ENCODE data around the gene ARFIP2. TPM values are rescaled to one million over a fixed set of nuclear protein-coding genes. Genes with fewer than 3 reads are reported as not detected.

ARFIP2 gene
- total RNA-seq, 1 donor from 2014 or later, result 46.7 TPM

DNA sequence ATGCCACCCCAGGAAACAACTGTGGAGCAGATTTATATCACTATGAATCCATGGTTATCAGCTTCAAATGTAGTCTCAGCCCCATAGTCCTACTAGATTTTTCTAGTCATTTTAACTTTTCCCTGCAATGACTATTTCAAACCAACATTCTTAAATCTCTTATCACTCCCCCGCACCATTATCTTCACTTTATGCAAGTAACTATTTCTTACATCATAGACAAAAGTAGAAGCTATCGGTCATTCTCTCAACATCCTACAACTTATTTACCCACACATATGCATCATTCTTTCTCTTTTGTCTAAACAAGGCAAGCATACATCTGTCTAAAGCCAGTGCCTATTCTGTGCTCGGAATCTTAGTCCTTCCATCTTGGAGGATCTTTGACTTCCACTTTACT is 4.5 kb upstream of the ARFIP2 start:
- Mint-ChIP-seq H3K36me3 (ENCODE audit: low read depth, unreplicated experiment) (peaks cover 13% of the 10 kb centered on the region), H3K4me1 (ENCODE audit: unreplicated experiment) (peaks cover 17% of the 10 kb centered on the region), H3K9me3 (ENCODE audit: unreplicated experiment) (no peaks in the 10 kb centered on the region), H3K27ac (ENCODE audit: unreplicated experiment) (no peak overlapping the region), H3K4me3 (ENCODE audit: unreplicated experiment) (no peak overlapping the region), H3K27me3 (ENCODE audit: unreplicated experiment) (peaks cover 2% of the 10 kb centered on the region)
- no peak for DNase-seq (ENCODE audit: low spot score)
- TF ChIP-seq, protein P1, sequence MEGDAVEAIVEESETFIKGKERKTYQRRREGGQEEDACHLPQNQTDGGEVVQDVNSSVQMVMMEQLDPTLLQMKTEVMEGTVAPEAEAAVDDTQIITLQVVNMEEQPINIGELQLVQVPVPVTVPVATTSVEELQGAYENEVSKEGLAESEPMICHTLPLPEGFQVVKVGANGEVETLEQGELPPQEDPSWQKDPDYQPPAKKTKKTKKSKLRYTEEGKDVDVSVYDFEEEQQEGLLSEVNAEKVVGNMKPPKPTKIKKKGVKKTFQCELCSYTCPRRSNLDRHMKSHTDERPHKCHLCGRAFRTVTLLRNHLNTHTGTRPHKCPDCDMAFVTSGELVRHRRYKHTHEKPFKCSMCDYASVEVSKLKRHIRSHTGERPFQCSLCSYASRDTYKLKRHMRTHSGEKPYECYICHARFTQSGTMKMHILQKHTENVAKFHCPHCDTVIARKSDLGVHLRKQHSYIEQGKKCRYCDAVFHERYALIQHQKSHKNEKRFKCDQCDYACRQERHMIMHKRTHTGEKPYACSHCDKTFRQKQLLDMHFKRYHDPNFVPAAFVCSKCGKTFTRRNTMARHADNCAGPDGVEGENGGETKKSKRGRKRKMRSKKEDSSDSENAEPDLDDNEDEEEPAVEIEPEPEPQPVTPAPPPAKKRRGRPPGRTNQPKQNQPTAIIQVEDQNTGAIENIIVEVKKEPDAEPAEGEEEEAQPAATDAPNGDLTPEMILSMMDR (IDR thresholded peaks at IDR 0.05; ENCODE audit: unreplicated experiment), result no peak

DNA sequence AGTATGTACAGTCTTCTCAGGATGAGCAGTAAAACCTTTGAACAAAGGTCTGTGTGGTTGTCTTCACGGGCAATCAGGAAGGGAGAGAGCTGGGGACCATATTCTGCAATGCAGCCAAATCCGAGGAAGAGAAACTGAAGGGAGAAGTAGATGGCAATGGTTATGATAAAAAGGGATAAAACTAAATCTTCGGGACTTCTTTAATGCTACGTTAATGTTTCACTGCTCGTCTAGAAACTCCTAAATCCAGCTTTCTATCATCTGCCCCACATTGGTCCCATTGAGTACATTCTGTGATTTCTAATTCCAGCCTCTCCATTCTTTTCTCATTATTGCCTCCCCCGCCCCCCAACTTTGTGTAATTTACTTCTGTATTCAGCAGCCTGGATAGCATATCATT is 1.9 kb upstream of the ARFIP2 start:
- H3K36me3 Mint-ChIP-seq (ENCODE audit: low read depth, unreplicated experiment), result peaks cover 13% of the 10 kb centered on the region
- H3K4me1 Mint-ChIP-seq (ENCODE audit: unreplicated experiment), result peaks cover 25% of the 10 kb centered on the region
- TF ChIP-seq, protein P1 (IDR thresholded peaks at IDR 0.05; ENCODE audit: unreplicated experiment), result no peak
- no peaks in the 10 kb centered on the region for H3K9me3 Mint-ChIP-seq (ENCODE audit: unreplicated experiment)
- peak overlapping the region; percentile 86 for H3K27ac Mint-ChIP-seq (ENCODE audit: unreplicated experiment)
- H3K4me3 Mint-ChIP-seq (ENCODE audit: unreplicated experiment), result peak overlapping the region; percentile 96
- no peak for DNase-seq (ENCODE audit: low spot score)
- H3K27me3 Mint-ChIP-seq (ENCODE audit: unreplicated experiment), result peaks cover 6% of the 10 kb centered on the region

DNA sequence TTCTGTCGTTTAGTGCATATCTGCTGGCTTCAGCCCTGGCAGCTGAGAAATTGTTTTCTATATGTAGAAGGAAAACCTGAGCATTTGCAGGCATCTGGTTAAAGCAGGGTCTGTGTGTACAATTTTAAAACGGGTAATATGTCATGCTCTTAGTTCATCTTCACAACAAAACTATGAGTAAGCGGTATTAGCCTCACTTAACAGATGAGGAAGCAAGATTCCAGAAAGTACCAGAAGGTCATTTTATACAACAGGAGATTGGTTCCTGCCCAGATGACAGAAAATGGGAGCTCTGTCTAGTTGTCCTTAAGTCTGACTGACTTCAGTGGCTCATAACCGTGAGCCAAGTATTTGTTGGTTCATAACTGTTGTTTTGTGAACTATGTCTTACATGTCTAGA is 1.3 kb upstream of the ARFIP2 start:
- H3K4me3 Mint-ChIP-seq (ENCODE audit: unreplicated experiment), result peak overlapping the region; percentile 96
- H3K27ac Mint-ChIP-seq (ENCODE audit: unreplicated experiment), result peak overlapping the region; percentile 86
- no peaks in the 10 kb centered on the region for H3K9me3 Mint-ChIP-seq (ENCODE audit: unreplicated experiment)
- H3K4me1 Mint-ChIP-seq (ENCODE audit: unreplicated experiment), result peaks cover 25% of the 10 kb centered on the region
- H3K27me3 Mint-ChIP-seq (ENCODE audit: unreplicated experiment), result peaks cover 6% of the 10 kb centered on the region
- TF ChIP-seq, protein P1 (IDR thresholded peaks at IDR 0.05; ENCODE audit: unreplicated experiment), result no peak
- no peak for DNase-seq (ENCODE audit: low spot score)
- H3K36me3 Mint-ChIP-seq (ENCODE audit: low read depth, unreplicated experiment), result peaks cover 13% of the 10 kb centered on the region

DNA sequence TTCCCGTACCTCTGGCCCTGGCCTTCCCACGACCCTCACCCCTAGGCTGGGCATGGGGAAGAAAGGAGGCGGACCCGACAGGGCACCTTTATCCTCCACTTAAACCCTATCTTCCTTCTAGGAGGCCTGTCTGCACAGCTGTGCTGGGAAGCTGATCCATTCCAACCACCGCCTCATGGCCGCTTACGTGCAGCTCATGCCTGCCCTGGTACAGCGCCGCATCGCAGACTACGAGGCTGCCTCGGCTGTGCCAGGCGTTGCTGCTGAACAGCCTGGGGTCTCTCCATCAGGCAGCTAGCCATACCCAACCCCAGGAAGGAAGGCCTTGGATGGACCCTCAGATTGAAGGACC is 769 bp upstream of the ARFIP2 start:
- H3K9me3 Mint-ChIP-seq (ENCODE audit: unreplicated experiment), result no peaks in the 10 kb centered on the region
- TF ChIP-seq, protein P1 (IDR thresholded peaks at IDR 0.05; ENCODE audit: unreplicated experiment), result no peak
- peaks cover 6% of the 10 kb centered on the region for H3K27me3 Mint-ChIP-seq (ENCODE audit: unreplicated experiment)
- peaks cover 13% of the 10 kb centered on the region for H3K36me3 Mint-ChIP-seq (ENCODE audit: low read depth, unreplicated experiment)
- H3K27ac Mint-ChIP-seq (ENCODE audit: unreplicated experiment), result peak overlapping the region; percentile 98
- peak overlapping the region; percentile 96 for H3K4me3 Mint-ChIP-seq (ENCODE audit: unreplicated experiment)
- H3K4me1 Mint-ChIP-seq (ENCODE audit: unreplicated experiment), result peaks cover 25% of the 10 kb centered on the region
- DNase-seq (ENCODE audit: low spot score), result peak; percentile 20

DNA sequence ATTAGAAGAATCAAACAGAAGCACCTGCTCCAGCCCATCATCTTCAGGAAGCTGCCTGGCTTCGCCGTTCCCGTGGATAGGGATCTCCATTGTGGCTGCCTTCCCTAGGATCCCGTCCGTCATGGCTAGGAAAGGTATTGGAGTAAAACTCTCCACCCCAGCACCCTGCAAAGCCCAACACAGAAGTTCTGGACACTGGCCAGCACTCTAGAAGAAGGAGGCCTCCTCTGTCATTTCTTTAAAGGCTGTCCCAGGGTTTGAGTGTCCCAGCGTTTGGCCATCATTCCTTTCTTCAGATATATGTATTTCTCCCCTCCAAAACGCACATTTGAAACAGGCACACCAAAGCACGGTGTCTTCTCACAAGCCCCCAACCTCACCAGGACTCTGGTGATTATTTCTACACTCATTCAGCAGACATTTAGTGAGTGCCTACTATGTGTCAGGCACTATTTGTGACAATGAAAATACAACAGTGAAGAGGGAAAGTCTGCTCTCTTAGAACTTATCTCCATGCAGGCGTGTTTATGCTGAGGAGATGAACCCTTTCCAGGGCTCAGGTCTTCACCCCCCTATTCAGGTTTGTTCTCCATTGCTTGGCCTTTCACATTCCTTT is 724 bp downstream of the ARFIP2 start:
- H3K36me3 Mint-ChIP-seq (ENCODE audit: low read depth, unreplicated experiment), result peaks cover 13% of the 10 kb centered on the region
- TF ChIP-seq, protein P1 (IDR thresholded peaks at IDR 0.05; ENCODE audit: unreplicated experiment), result no peak
- H3K27me3 Mint-ChIP-seq (ENCODE audit: unreplicated experiment), result peaks cover 8% of the 10 kb centered on the region

More for the DNA sequence above, 724 bp downstream of the ARFIP2 start:
- Mint-ChIP-seq H3K27ac (ENCODE audit: unreplicated experiment) (peak overlapping the region; percentile 98), H3K4me3 (ENCODE audit: unreplicated experiment) (peak overlapping the region; percentile 96), H3K4me1 (ENCODE audit: unreplicated experiment) (peaks cover 25% of the 10 kb centered on the region), H3K9me3 (ENCODE audit: unreplicated experiment) (no peaks in the 10 kb centered on the region)
- no peak for DNase-seq (ENCODE audit: low spot score)

Data from endothelial cell (in vitro differentiated cells).